Hematopoietic multipotent progenitor cell (in vitro differentiated cells): ENCODE results near the gene CTDSPL2. TPM values are rescaled to one million over a fixed set of nuclear protein-coding genes. Genes with fewer than 3 reads are reported as not detected.
"Not testable (repeated sequence)": the region's sequence is repeated elsewhere in the genome, so short reads cannot be mapped to it uniquely, and the experiment has no call there.

Source experiments
- DNase-seq, 3 donors: peaks; one replicate each; pipeline ENCODE4 v3.0.0-alpha.2; 2011 to 2015; ENCODE audit warnings: low read depth in 2 of 3, low spot score in 2 of 3
- total RNA-seq: library from RNA; depleted of rRNA; stranded (reverse); fragments of >200 nt; gene quantifications from one replicate; pipeline ENCODE4 v1.2.3, GENCODE V29; 2012

Gene CTDSPL2
- 51.4 TPM for total RNA-seq

DNA sequence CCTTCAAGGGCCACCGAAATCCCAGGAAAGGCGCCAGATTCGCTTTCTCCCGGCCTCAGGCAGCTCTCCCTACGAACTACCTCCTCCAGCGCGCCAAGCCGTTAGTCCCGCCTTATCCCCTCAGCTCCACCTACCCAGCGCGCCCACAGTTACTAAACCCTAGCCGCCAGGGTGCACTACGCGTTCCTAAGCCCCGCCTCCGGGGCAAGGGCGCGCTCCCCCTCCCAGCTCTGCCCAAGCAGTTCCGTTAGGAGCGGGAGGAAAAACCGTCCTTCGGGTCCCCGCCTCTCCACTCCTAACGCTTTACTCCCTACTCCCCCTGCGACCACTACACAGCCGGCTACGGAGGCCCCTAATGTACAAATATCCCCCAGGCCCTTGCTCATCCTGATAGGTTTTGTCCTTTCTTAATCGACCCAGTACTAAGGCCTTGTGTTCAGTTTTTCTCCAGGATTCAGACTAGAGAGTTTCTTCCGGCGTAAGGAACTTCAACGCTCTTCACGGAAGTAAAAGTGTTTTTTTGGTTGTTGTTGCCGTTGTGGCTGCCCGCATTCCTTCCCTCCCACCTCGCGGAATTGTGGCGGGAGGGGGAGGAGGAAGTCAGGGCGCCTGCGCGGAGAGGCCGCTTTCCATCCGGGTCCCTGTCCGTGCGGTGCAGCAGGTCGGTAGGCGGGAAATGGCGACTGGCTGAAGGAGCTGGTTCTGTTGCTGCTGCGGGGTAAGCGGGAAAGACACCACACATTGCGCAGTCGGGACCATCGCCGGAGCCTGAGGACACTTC, at the start of gene CTDSPL2:
TSS of gene CTDSPL2 (plus strand) at position 655 of the 781 bp plus-strand sequence. CDS start 31,386 bp downstream, outside the sequence.
- DNase-seq = peak; percentile 81 to 99 (median 98)

DNA sequence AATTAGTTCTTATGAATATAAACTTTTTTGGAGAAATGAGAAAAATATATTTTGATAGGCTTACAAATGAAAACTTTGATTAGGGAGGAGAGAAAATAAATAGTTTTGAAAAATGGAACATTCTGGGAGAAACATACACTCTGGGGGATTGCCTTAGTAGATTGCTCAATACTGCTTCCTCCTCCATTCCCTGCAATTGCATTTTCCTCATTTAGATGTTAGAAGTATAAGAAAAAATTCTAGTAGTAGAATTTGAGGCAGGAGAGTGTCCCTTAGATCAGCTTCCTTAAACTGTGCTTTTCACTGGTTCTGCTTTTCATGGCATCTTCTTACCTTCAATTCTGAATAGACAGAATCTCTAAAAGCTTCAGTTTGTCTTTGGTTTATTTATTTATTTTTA, 46.2 kb upstream of the CTDSPL2 start:
- DNase-seq = no peak

DNA sequence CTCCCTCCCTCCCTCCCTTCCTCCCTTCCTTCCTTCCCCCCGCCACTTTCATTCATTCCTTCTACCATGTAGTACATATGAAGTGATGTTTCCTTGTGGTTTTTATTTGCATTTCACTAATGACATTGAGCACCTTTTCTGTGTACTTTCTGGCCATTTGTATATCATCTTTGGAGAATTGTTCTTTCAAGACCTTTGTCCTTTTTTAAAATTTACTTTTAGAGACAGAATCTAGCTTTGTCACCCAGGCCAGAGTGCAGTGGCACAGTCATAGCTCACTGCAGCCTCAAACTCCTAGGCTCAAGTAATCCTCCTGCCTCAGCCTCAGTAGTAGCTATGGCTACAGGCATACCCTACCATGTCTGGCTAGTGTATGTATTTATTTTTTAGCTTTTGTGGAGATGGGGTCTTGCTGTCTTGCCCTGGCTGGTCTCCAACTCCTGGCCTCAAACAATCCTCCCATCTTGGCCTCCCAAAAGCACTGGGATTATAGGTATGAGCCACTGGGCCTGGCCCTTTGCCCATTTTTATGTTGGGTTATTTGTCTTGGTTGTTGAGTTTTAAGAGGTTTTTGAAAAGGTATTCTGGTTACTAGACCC, 42.0 kb upstream of the CTDSPL2 start:
- DNase-seq = no peak

DNA sequence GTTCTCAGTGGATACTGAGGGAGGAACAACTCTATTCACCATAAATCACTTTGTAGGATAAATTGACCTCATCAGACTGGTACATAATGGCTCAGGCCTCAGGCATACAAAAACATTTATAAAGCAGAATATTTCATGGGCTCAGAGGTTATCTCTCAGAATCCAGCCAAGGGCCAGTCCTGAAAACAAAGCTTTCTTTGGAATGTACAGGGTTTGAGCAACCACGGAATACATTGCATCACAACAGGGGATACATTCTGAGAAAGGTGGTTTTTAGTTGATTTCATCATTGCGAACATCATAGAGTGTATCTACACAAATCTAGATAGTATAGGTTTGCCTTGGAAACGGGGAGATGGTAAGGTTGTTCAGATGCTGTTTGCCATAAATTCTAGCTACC, 33.4 kb upstream of the CTDSPL2 start:
- no peak for DNase-seq

DNA sequence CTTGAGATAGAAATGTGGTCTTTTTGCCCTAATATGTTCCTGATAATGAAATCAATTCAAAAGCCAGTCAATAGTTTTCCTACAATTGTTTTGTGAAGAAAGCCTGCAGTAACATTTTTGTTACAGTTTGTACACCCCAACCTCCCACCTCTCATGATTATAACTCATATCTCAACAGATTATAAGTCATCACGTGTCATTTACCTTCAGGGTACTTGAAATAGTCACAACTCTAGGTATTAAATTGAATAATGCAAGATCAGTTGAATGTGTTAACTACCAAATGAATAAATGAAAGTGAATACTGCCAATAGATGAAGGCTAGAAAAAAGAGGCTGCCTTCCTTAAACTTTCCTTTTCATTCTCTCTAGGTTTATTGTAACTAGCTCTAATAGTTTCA, 32.9 kb upstream of the CTDSPL2 start:
- DNase-seq = no peak

DNA sequence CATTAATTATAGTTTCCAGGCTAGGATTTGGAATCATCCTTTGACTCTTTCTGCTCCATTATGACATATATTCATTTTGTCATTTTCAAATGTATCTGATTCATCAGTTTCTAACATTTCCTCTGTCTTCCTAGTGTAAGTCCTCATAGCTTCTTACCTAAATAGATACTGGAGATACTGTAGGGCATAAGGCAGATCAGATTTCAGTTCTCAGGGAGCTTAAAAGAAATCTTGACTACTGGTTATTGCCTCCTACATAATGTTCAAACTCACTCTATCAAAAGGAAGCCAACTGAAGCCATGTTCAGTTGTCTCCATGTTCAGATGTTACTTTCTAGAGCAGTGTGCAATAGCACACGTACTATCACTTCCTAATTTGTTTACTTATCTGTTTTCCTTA, 29.6 kb upstream of the CTDSPL2 start:
- DNase-seq = no peak

DNA sequence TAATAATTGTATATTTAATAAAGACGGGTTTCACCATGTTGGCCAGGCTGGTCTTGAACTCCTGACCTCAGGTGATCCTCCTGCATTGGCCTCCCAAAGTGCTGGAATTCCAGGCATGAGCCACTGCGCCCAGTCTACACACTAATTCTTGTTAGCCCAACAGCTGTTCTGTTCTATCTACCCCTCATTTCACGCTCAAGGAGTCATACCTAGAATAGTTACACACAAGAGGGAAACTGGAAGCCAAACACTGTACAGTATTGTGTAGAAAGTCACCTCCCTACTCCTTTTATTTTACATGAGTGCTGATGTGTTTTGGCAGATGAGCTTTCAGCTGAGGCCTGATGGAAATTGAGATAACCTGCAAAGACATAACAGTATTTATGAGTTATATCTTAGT, 13.4 kb upstream of the CTDSPL2 start:
- DNase-seq = no peak

DNA sequence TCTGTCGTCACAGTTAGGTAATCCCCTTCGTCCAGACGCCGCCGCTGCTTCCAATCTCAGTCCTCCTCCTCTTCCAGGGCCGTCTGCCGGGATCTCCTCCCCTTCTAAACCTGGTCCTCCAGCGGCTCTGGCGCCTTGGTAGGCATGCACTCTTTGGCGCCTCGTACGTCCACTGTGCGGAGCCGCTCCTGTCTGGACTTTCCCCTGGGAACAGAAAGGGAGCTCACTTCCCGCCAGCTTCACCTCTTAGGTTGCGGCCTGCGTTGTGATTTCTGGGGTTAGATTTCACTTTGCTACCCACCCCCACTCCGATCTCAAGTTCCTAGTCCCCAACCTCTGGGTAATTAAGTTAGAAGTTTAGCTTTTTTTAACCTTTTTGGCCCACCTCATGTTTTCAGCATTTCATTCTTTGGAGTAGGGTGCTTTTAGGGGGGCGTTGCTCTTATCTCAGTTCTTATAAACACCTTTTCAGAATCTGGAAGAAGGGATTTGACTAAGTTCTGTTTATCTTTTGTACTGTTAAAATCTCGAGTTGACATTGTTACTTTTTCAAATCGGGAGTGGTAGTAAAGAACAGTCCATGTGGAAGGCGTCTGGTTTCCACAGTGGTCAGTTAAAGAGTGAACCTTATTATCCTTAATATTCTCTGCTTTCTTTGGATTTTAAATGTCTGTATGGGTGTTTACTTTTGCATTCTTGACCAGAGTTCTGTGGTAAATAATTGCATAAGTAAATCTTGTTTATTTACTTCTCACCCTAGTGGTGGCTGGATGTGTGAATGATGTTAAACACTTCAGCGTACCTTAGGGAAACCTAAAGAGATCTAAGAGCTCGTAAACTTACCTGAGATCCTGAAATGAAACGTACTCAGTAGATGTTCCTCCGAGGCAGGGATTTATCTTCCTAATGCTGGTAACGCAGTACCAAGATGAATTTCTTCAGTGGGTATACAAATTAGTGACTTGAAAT, 611 bp downstream of the CTDSPL2 start:
- peak in 2 of 3 donors; percentile 2 to 15 for DNase-seq

DNA sequence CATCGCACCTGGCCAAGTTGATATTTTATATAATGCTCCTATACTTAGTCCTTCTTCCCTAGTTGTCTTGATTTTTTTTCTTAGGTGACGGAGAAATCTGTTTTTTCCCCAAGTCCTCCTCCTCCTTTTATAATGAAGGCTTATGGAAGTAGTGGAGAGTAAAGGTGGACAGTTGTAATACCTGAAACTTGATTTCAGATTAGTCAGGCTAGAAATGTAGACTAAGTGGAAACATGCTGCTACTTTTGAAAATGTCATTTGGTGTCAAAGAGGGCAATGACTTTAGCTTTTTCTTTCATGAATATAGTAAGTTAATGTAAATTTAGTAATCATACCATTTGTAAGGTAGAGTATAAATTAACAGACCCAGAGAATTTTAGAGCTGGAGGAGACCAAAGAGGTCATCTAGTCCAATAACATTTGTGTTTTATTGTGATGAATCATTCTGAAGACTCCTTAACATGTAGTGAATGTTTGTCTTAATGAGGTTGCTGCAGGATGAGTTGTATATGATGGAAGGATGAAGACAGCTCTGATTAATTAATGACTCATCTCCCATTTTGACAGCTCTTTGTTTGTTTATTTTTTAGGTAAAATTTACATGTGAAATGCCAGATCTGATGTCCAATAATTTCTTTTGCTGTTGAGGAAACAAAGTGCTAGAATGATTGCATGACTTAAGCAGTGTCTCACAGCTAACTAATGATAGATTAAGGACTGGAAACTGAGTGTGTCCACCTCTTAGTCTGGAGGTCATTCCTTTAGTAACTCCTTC, 8.7 kb downstream of the CTDSPL2 start:
- DNase-seq = no peak

DNA sequence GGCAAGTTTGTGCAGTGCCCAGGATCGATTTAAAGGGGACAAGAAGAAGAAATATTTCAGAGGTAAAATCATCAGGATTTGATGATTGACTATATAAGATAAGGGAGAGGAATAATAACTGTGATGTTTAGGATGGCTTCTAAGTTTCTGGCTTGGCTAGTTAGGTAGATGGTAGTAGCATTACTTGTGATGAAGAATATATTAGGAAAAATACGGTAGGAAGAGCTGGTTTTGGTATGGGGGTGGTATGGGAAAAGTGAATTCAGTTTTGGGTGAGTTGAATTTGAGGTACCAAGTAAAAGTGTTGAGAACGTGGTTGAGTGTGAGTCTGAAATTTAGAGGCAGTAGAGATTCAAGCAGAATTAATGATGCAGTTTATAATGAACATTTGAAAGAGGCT, 11.0 kb downstream of the CTDSPL2 start:
- no peak for DNase-seq

DNA sequence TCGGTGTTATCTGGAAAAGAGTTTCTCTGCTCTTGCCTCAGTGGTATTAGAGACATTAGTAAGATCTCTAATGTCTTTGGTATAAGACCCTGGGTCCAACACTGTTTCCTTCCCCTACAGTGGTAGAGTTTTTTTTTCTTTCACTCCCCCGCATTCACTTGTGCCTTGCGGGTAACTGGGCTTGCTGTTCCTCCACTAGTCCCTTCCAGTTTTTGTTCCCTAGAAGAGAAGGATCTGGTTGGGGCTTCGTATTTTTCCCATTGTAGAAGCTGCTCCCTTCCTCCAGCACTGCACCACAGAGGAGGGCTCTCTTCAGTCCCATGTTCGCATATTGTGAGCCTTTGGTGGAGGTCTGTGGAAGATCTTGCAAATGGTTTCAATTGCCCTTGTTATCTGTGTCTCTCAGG, 13.7 kb downstream of the CTDSPL2 start:
- DNase-seq = no peak

DNA sequence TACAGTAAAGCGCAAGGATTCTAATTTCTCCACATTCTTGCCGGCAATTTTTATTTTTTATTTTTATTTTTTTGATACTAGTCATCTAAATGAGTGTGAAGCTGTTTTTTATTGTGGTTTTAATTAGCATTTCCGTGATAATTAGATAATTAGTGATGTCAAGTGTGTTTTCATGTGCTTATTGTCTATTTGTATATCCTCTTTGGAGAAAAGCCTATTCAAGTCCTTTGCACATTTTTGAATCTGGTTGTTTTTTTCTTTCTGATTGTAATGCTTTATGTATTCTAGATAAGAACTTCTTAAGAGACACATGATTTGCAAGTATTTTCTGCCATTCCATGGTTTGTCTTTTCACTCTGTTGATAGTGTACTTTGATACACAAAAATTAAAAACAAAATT, 16.1 kb downstream of the CTDSPL2 start:
- no peak for DNase-seq

DNA sequence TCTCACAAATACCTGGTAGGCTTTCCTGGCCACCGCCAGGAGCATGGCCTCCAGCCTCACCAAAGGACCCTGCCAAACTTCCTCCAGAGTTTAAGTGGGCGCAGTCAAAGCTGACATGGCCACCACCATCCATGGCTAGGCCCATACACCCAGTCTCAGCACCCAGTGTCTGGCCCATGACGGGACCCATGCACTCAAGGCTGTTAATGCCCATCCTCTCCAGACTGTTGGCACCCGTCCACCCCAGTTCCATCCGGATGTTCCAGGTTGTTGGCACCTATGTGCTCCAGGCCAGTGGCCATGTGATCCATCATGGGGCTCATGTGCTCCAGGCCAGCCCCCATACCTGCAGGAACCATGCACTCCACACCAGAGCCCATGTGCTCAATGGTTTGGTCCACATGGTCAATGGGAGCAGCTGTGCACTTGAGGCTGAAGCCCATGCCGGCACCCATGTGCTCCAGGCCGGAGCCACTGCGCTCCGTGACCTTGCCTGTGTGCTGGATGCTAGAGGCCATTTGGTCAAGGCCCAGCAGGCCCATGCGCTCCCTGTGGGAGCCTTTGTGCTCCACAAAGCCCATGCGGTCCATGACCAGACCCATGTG, 20.4 kb downstream of the CTDSPL2 start:
- DNase-seq = no peak

DNA sequence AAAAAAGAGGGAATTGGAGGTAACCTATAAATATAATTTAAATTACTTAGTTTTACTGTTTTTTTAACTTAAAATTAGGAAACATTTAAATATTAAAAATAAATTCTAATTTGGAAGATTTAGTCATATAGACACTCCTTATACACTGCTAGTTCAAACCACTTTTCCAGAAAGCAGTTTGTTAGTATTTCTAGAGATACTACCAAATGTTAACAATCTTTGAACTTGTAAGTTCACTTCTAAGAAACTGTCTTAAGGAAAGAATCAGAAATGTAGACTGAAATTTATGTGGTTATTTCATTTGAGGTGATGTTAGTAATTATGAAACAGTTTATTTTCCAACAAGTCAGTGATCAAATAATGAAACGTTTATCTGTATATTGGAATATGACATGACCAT, 22.7 kb downstream of the CTDSPL2 start:
- DNase-seq = no peak

DNA sequence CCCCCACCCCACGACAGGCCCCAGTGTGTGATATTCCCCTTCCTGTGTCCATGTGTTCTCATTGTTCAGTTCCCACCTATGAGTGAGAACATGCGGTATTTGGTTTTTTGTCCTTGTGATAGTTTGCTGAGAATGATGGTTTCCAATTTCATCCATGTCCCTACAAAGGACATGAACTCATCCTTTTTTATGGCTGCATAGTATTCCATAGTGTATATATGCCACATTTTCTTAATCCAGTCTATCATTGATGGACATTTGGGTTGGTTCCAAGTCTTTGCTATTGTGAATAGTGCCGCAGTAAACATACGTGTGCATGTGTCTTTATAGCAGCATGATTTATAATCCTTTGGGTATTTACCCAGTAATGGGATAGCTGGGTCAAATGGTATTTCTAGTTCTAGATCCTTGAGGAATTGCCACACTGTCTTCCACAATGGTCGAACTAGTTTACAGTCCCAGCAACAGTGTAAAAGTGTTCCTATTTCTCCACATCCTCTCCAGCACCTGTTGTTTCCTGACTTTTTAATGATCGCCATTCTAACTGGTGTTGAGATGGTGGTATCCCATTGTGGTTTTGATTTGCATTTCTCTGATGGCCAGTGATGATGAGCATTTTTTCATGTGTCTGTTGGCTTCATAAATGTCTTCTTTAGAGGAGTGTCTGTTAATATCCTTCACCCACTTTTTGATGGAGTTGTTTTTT, 26.3 kb downstream of the CTDSPL2 start:
- DNase-seq = not testable (repeated sequence)

DNA sequence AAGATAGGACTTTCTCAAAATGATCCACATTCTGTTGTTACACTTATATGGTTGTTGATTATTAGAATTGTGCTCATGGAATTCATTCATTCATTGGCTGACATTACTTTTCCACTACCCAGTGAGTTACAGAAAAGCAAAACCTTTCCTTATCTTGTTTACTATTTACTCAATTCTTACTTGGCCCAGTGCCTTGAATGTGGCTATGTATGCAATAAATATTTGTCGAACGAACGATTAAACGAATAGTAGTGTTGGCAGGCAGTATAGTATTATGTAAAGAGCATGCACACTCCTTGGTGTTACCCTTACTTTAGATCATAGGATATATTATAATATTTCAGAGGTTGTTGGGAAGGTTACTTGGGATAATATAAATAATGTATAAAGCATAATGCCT, 31.0 kb downstream of the CTDSPL2 start:
- no peak for DNase-seq

DNA sequence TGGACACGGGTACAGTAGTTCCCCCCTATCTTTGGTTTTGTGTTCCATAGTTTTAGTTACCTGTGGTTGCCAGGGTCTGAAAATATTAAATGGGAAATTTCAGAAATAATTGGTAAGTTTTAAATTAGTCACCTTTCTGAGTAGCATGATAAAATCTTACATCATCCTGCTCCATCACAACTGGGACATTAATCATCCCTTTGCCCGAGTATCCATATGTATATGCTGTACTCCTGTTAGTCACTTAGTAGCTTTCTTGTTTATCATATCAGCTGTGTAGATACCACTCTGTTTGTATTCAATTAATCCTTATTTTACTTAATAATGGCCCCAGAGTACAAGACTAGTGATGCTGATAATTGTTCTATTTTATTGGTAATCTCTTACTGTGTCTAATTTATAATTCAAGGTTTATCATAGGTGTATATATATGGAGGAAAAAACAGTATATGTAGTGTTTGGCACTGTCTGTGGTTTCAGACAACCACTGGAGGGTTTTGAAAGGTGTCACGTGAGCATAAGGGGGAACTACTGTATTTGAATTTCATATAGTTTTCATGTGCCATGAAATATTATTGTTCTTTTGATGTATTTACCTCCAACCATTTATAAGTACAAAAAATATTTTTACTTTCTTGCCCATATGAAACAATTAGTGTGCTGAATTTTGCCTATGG, 41.4 kb downstream of the CTDSPL2 start:
- peak in 2 of 3 donors; percentile 5 to 8 for DNase-seq

DNA sequence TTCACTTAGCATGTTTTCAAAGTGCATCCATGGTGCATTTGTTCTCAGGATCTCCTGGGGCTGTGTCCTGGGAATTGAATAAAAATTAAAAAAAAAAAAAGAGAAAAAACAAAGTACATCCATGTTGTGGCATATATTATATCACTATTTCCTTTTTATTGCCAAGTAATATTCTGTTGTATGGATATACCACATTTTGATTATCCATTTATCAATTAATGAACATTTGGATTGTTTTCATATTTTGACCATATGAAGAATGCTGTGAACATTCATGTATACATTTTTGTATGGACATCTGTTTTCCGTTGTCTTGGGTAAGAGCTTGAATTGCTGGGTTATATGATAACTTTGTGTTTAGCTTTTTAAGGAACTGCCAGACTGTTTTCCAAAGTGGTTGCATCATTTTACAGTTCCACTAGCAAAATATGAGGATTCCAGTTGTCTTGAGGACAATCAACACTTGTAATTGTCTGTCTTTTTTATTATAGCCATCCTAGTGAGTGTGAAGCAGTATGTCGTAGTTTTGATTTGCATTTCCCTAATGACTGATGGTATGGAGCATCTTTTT, 44.5 kb downstream of the CTDSPL2 start:
- DNase-seq = no peak

DNA sequence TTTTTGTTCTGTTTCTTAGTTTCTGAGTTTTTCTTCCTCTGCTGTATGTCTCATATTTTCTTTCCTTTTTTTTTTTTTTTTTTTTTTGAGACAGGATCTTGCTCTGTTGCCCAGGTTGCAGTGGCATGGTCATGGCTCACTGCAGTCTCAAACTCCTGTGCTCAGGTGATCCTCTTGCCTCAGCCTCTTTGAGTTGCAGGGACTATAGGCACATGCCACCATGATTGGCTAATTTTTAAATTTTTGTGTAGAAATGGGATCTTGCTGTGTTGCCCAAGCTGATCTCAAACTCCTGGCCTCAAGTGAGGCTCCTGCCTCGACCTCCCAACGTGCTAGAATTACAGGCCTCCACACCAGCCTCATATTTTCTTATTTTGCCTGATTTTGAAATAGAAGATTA, 51.9 kb downstream of the CTDSPL2 start:
- DNase-seq = no peak
